ENCODE results near the gene SLC4A2. TPM values are rescaled to one million over a fixed set of nuclear protein-coding genes. Genes with fewer than 3 reads are reported as not detected.

The SLC4A2 gene
- polyA plus RNA-seq, 2 of the 4 experiments (the other 2 are of a cell fraction) = 112 to 275 TPM

GRCh38 chr7:151125470-151125845, 66.1 kb downstream of the SLC4A2 start:
- ATAC-seq (no peak), DNase-seq (ENCODE audit: low read depth in 1 of 2, low spot score in 1 of 2) (no peak), FAIRE-seq (no peak)
- 96% methylated on average over 22 of the region's 22 CpGs for WGBS (ENCODE audit: missing lambda C conversion rate)
- no peak for TF ChIP-seq USF2 (IDR thresholded peaks at IDR 0.05)
- no peaks in the 10 kb centered on the region for H3K9me3 ChIP-seq
- POLR2A ChIA-PET = no interaction called here
- CTCF ChIA-PET = interaction anchor here (0.7 to 5.0 kb wide), 9 partner anchors 12 to 178 kb away, joined by 3 to 63 read pairs (median 3); partner anchors contain the start of gene GBX1
- H3K4me3 ChIP-seq = no peak overlapping the region
- H3K4me2 ChIP-seq = no peak overlapping the region
- H3K27ac ChIP-seq = no peak overlapping the region
- H3K4me1 ChIP-seq = no peaks in the 10 kb centered on the region

- no peaks in the 10 kb centered on the region for H3K4me1 ChIP-seq
- no peak overlapping the region for H3K27ac ChIP-seq
- H3K4me2 ChIP-seq = no peak overlapping the region
- WGBS (ENCODE audit: missing lambda C conversion rate) = 95% methylated on average over 58 of the region's 58 CpGs
- H3K4me3 ChIP-seq = no peak overlapping the region
- POLR2A ChIA-PET = no interaction called here
- CTCF ChIA-PET = interaction anchor here (0.7 to 5.0 kb wide), 8 partner anchors 12 to 178 kb away, joined by 3 to 63 read pairs (median 3); partner anchors contain the start of gene GBX1
- TF ChIP-seq BCL3 (IDR thresholded peaks at IDR 0.05) (no peak), ZC3H11A (IDR thresholded peaks at IDR 0.05) (no peak), CHD2 (IDR thresholded peaks at IDR 0.05; ENCODE audit: low read length, partially characterized antibody) (no peak), POLR2AphosphoS2 (conservative IDR thresholded peaks at IDR 0.05; ENCODE audit: low read length) (no peak), FOSB (CRISPR knock-in tag; IDR thresholded peaks at IDR 0.05) (no peak), RNF2 (IDR thresholded peaks at IDR 0.05; ENCODE audit: borderline replicate concordance, low read depth) (no peak), NR3C1 (IDR thresholded peaks at IDR 0.05) (no peak), ELK1 (IDR thresholded peaks at IDR 0.05; ENCODE audit: low read depth, low read length) (no peak), KDM5A (IDR thresholded peaks at IDR 0.05) (no peak), FOSL2 (IDR thresholded peaks at IDR 0.05) (no peak), FOSL2 (CRISPR knock-in tag; IDR thresholded peaks at IDR 0.05) (no peak), GATA3 (IDR thresholded peaks at IDR 0.05; ENCODE audit: borderline replicate concordance) (no peak), MYC (IDR thresholded peaks at IDR 0.05; ENCODE audit: borderline replicate concordance, low read length) (no peak)
- no peak for DNase-seq (ENCODE audit: low read depth in 1 of 2, low spot score in 1 of 2)
- H3K9me3 ChIP-seq = no peaks in the 10 kb centered on the region
- no peak for FAIRE-seq
- ATAC-seq = no peak
Observed at GRCh38 chr7:151125846-151126481, 66.6 kb downstream of the SLC4A2 start.

Other genes with a start within 250 kb of the SLC4A2 start
- gene AOC1, start 207.1 kb upstream of the SLC4A2 start, polyA plus RNA-seq (2011; rRNA removed) = not detected in 2 replicates
- not detected in 3 replicates for gene AOC1, start 207.1 kb upstream of the SLC4A2 start, polyA plus RNA-seq (2017; fragmentation: RNase III; extraction: RNeasy Plus Mini Kit Qiagen cat#74134 plus additional on column Dnase treatment)
- 0.26 and 0.44 TPM in 2 replicates for gene KCNH2, start 81.3 kb upstream of the SLC4A2 start, polyA plus RNA-seq (2011; rRNA removed)
- 0.41 to 0.45 TPM (median 0.41 TPM) in 3 replicates for gene KCNH2, start 81.3 kb upstream of the SLC4A2 start, polyA plus RNA-seq (2017; fragmentation: RNase III; extraction: RNeasy Plus Mini Kit Qiagen cat#74134 plus additional on column Dnase treatment)
- 0.42 and 0.52 TPM in 2 replicates for gene NOS3, start 68.6 kb upstream of the SLC4A2 start, polyA plus RNA-seq (2011; rRNA removed)
- 0.46 to 0.71 TPM (median 0.51 TPM) in 3 replicates for gene NOS3, start 68.6 kb upstream of the SLC4A2 start, polyA plus RNA-seq (2017; fragmentation: RNase III; extraction: RNeasy Plus Mini Kit Qiagen cat#74134 plus additional on column Dnase treatment)
- 0.06 and 0.19 TPM in 2 replicates for gene ATG9B, start 35.1 kb upstream of the SLC4A2 start, polyA plus RNA-seq (2011; rRNA removed)
- gene ATG9B, start 35.1 kb upstream of the SLC4A2 start, polyA plus RNA-seq (2017; fragmentation: RNase III; extraction: RNeasy Plus Mini Kit Qiagen cat#74134 plus additional on column Dnase treatment) = 0.17 to 0.23 TPM (median 0.21 TPM) in 3 replicates
- 19.6 and 22.7 TPM in 2 replicates for gene ABCB8, start 31.1 kb upstream of the SLC4A2 start, polyA plus RNA-seq (2011; rRNA removed)
- 34.3 to 41.1 TPM (median 38.6 TPM) in 3 replicates for gene ABCB8, start 31.1 kb upstream of the SLC4A2 start, polyA plus RNA-seq (2017; fragmentation: RNase III; extraction: RNeasy Plus Mini Kit Qiagen cat#74134 plus additional on column Dnase treatment)
- gene ASIC3, start 11.1 kb upstream of the SLC4A2 start, polyA plus RNA-seq (2011; rRNA removed) = 4.1 and 4.4 TPM in 2 replicates
- 7.5 to 11.4 TPM (median 9.8 TPM) in 3 replicates for gene ASIC3, start 11.1 kb upstream of the SLC4A2 start, polyA plus RNA-seq (2017; fragmentation: RNase III; extraction: RNeasy Plus Mini Kit Qiagen cat#74134 plus additional on column Dnase treatment)
- gene CDK5, start 1.7 kb upstream of the SLC4A2 start, polyA plus RNA-seq (2011; rRNA removed) = 29.6 and 30.0 TPM in 2 replicates
- 41.2 to 51.0 TPM (median 50.3 TPM) in 3 replicates for gene CDK5, start 1.7 kb upstream of the SLC4A2 start, polyA plus RNA-seq (2017; fragmentation: RNase III; extraction: RNeasy Plus Mini Kit Qiagen cat#74134 plus additional on column Dnase treatment)
- gene FASTK, start 21.2 kb downstream of the SLC4A2 start, polyA plus RNA-seq (2011; rRNA removed) = 38.5 and 51.7 TPM in 2 replicates
- 66.0 to 78.6 TPM (median 72.4 TPM) in 3 replicates for gene FASTK, start 21.2 kb downstream of the SLC4A2 start, polyA plus RNA-seq (2017; fragmentation: RNase III; extraction: RNeasy Plus Mini Kit Qiagen cat#74134 plus additional on column Dnase treatment)
- 12.4 and 14.0 TPM in 2 replicates for gene TMUB1, start 23.9 kb downstream of the SLC4A2 start, polyA plus RNA-seq (2011; rRNA removed)
- 31.5 to 37.7 TPM (median 37.3 TPM) in 3 replicates for gene TMUB1, start 23.9 kb downstream of the SLC4A2 start, polyA plus RNA-seq (2017; fragmentation: RNase III; extraction: RNeasy Plus Mini Kit Qiagen cat#74134 plus additional on column Dnase treatment)
- 33.8 and 34.1 TPM in 2 replicates for gene AGAP3, start 26.9 kb downstream of the SLC4A2 start, polyA plus RNA-seq (2011; rRNA removed)
- gene AGAP3, start 26.9 kb downstream of the SLC4A2 start, polyA plus RNA-seq (2017; fragmentation: RNase III; extraction: RNeasy Plus Mini Kit Qiagen cat#74134 plus additional on column Dnase treatment) = 42.6 to 45.9 TPM (median 43.1 TPM) in 3 replicates
- gene GBX1, start 108.1 kb downstream of the SLC4A2 start, polyA plus RNA-seq (2011; rRNA removed) = not detected in 2 replicates
- gene GBX1, start 108.1 kb downstream of the SLC4A2 start, polyA plus RNA-seq (2017; fragmentation: RNase III; extraction: RNeasy Plus Mini Kit Qiagen cat#74134 plus additional on column Dnase treatment) = not detected in 3 replicates
- not detected in 2 replicates for gene ASB10, start 127.7 kb downstream of the SLC4A2 start, polyA plus RNA-seq (2011; rRNA removed)
- gene ASB10, start 127.7 kb downstream of the SLC4A2 start, polyA plus RNA-seq (2017; fragmentation: RNase III; extraction: RNeasy Plus Mini Kit Qiagen cat#74134 plus additional on column Dnase treatment) = not detected in 3 replicates
- not detected in 2 replicates for gene H2BK1, start 150.9 kb downstream of the SLC4A2 start, polyA plus RNA-seq (2011; rRNA removed)
- not detected in 3 replicates for gene H2BK1, start 150.9 kb downstream of the SLC4A2 start, polyA plus RNA-seq (2017; fragmentation: RNase III; extraction: RNeasy Plus Mini Kit Qiagen cat#74134 plus additional on column Dnase treatment)
- gene ABCF2, start 167.6 kb downstream of the SLC4A2 start, polyA plus RNA-seq (2011; rRNA removed) = 47.8 and 53.8 TPM in 2 replicates
- 69.1 to 76.3 TPM (median 70.9 TPM) in 3 replicates for gene ABCF2, start 167.6 kb downstream of the SLC4A2 start, polyA plus RNA-seq (2017; fragmentation: RNase III; extraction: RNeasy Plus Mini Kit Qiagen cat#74134 plus additional on column Dnase treatment)
- 14.9 and 17.2 TPM in 2 replicates for gene CHPF2, start 172.9 kb downstream of the SLC4A2 start, polyA plus RNA-seq (2011; rRNA removed)
- 24.7 to 29.6 TPM (median 28.0 TPM) in 3 replicates for gene CHPF2, start 172.9 kb downstream of the SLC4A2 start, polyA plus RNA-seq (2017; fragmentation: RNase III; extraction: RNeasy Plus Mini Kit Qiagen cat#74134 plus additional on column Dnase treatment)
- 12.5 and 14.5 TPM in 2 replicates for gene SMARCD3, start 189.1 kb downstream of the SLC4A2 start, polyA plus RNA-seq (2011; rRNA removed)
- 10.6 to 11.9 TPM (median 11.6 TPM) in 3 replicates for gene SMARCD3, start 189.1 kb downstream of the SLC4A2 start, polyA plus RNA-seq (2017; fragmentation: RNase III; extraction: RNeasy Plus Mini Kit Qiagen cat#74134 plus additional on column Dnase treatment)